Measurements from ENCODE around the gene PCDH9. TPM values are rescaled to one million over a fixed set of nuclear protein-coding genes. Genes with fewer than 3 reads are reported as not detected.

Gene PCDH9
- total and polyA plus RNA-seq, 2 of the 13 experiments (the other 11 are each of a cell fraction or from before 2014, with no cell fraction given) = 0.09 TPM; not detected in 1

- H3K4me2 ChIP-seq (ENCODE audit: low read depth, low read length) = no peak overlapping the region
- no peaks in the 10 kb centered on the region for H4K20me1 ChIP-seq (ENCODE audit: insufficient read depth, low read length)
- H3K79me2 ChIP-seq (ENCODE audit: insufficient read depth, low read length) = no peaks in the 10 kb centered on the region
- no peak for ATAC-seq
- no peaks in the 10 kb centered on the region; a peak in 1 of 5 replicates for H3K27me3 ChIP-seq (ENCODE audit: control insufficient read depth in 1 of 2, insufficient read depth in 2 of 2, low read length in 2 of 2)
- FAIRE-seq = no peak
- in situ Hi-C loops (cut with HindIII; ENCODE audit: extremely low pct_ligation_motif_present, low pct_unique_long_range_greater_than_20kb) (no loop called here), intact Hi-C loops (cut with micrococcal nuclease; ENCODE audit: unreplicated experiment) (no loop called here)
- no peak overlapping the region for H3K4me3 ChIP-seq (replicated peaks in 1 of 3; ENCODE audit: insufficient read depth in 1 of 3, low read depth in 2 of 3, low read length in 3 of 3)
- TF ChIP-seq MXD1 (CRISPR knock-in tag; IDR thresholded peaks at IDR 0.05) = no peak
- ChIA-PET CTCF (ENCODE audit: low intra/inter-chr PET ratio, low total read pairs) (no interaction called here), POLR2A (no interaction called here)
- no peak overlapping the region for H3K27ac ChIP-seq (ENCODE audit: extremely low read length, insufficient read depth, low read length)
- H3K9me3 ChIP-seq (ENCODE audit: low read length) = no peaks in the 10 kb centered on the region
- no peak overlapping the region for H2AFZ ChIP-seq (ENCODE audit: low read length)
- BruUV-seq (replicated peaks) = no TSS peak
- no peak overlapping the region for H3K9ac ChIP-seq (ENCODE audit: insufficient read depth, low read depth, low read length)
- WGBS (ENCODE audit: low lambda C conversion rate) = 1% methylated on average over 2 of the region's 2 CpGs
- no peaks in the 10 kb centered on the region for H3K4me1 ChIP-seq (ENCODE audit: insufficient read depth, low read length)
- DNase-seq (ENCODE audit: low spot score) = no peak
- H3K36me3 ChIP-seq (replicated peaks in 1 of 2; ENCODE audit: control insufficient read depth in 1 of 2, insufficient read depth in 2 of 2, low read length in 2 of 2) = no peaks in the 10 kb centered on the region
These were observed 723.2 kb downstream of the PCDH9 start for GRCh38 chr13:66506979-66507378.

GRCh38 chr13:66506051-66506777 lies 723.9 kb downstream of the PCDH9 start:
- 39% methylated on average over 7 of the region's 7 CpGs for WGBS (ENCODE audit: low lambda C conversion rate)
- intact Hi-C loops (cut with micrococcal nuclease; ENCODE audit: unreplicated experiment) = no loop called here
- H3K4me3 ChIP-seq (replicated peaks in 1 of 3; ENCODE audit: insufficient read depth in 1 of 3, low read depth in 2 of 3, low read length in 3 of 3) = no peak overlapping the region
- H2AFZ ChIP-seq (ENCODE audit: low read length) = no peak overlapping the region
- no peak overlapping the region for H3K27ac ChIP-seq (ENCODE audit: extremely low read length, insufficient read depth, low read length)
- in situ Hi-C loops (cut with HindIII; ENCODE audit: extremely low pct_ligation_motif_present, low pct_unique_long_range_greater_than_20kb) = no loop called here
- H3K4me2 ChIP-seq (ENCODE audit: low read depth, low read length) = no peak overlapping the region
- no TSS peak for BruUV-seq (replicated peaks)
- ChIA-PET CTCF (ENCODE audit: low intra/inter-chr PET ratio, low total read pairs) (no interaction called here), POLR2A (no interaction called here)
- H3K9me3 ChIP-seq (ENCODE audit: low read length) = no peaks in the 10 kb centered on the region
- H3K4me1 ChIP-seq (ENCODE audit: insufficient read depth, low read length) = no peaks in the 10 kb centered on the region
- no peaks in the 10 kb centered on the region; a peak in 1 of 5 replicates for H3K27me3 ChIP-seq (ENCODE audit: control insufficient read depth in 1 of 2, insufficient read depth in 2 of 2, low read length in 2 of 2)
- ATAC-seq = no peak
- no peak overlapping the region for H3K9ac ChIP-seq (ENCODE audit: insufficient read depth, low read depth, low read length)
- no peaks in the 10 kb centered on the region for H4K20me1 ChIP-seq (ENCODE audit: insufficient read depth, low read length)
- no peak for DNase-seq (ENCODE audit: low spot score)
- H3K36me3 ChIP-seq (replicated peaks in 1 of 2; ENCODE audit: control insufficient read depth in 1 of 2, insufficient read depth in 2 of 2, low read length in 2 of 2) = no peaks in the 10 kb centered on the region
- FAIRE-seq = no peak
- no peaks in the 10 kb centered on the region for H3K79me2 ChIP-seq (ENCODE audit: insufficient read depth, low read length)
- TF ChIP-seq ZNF230 (CRISPR knock-in tag; IDR thresholded peaks at IDR 0.05) = no peak
- no peak for TF ChIP-seq ZSCAN20 (CRISPR knock-in tag; IDR thresholded peaks at IDR 0.05; ENCODE audit: borderline replicate concordance)
- TF ChIP-seq RELA (CRISPR knock-in tag; IDR thresholded peaks at IDR 0.05) = no peak
- no peak for TF ChIP-seq SRSF1 (optimal IDR thresholded peaks at IDR 0.05; ENCODE audit: low read depth, low read length)
- no peak for TF ChIP-seq ZNF18 (CRISPR knock-in tag; IDR thresholded peaks at IDR 0.05; ENCODE audit: insufficient replicate concordance)
- TF ChIP-seq ZNF616 (CRISPR knock-in tag; IDR thresholded peaks at IDR 0.05; ENCODE audit: low read depth) = no peak
- TF ChIP-seq ZNF782 (CRISPR knock-in tag; IDR thresholded peaks at IDR 0.05; ENCODE audit: borderline replicate concordance) = no peak
- no peak for TF ChIP-seq ZKSCAN8 (CRISPR knock-in tag; IDR thresholded peaks at IDR 0.05; ENCODE audit: borderline replicate concordance)
- no peak for TF ChIP-seq MIER2 (CRISPR knock-in tag; IDR thresholded peaks at IDR 0.05)
- no peak for TF ChIP-seq KLF12 (CRISPR knock-in tag; IDR thresholded peaks at IDR 0.05; ENCODE audit: borderline replicate concordance)
- no peak for TF ChIP-seq ZNF703 (CRISPR knock-in tag; IDR thresholded peaks at IDR 0.05; ENCODE audit: borderline replicate concordance)
- TF ChIP-seq RFXANK (CRISPR knock-in tag; IDR thresholded peaks at IDR 0.05) = no peak
- no peak for TF ChIP-seq ATF5 (CRISPR knock-in tag; IDR thresholded peaks at IDR 0.05; ENCODE audit: low read depth)
- TF ChIP-seq ZBTB25 (CRISPR knock-in tag; IDR thresholded peaks at IDR 0.05) = no peak
